ENCODE results near the gene NFE2L3.

Gene NFE2L3

DNA sequence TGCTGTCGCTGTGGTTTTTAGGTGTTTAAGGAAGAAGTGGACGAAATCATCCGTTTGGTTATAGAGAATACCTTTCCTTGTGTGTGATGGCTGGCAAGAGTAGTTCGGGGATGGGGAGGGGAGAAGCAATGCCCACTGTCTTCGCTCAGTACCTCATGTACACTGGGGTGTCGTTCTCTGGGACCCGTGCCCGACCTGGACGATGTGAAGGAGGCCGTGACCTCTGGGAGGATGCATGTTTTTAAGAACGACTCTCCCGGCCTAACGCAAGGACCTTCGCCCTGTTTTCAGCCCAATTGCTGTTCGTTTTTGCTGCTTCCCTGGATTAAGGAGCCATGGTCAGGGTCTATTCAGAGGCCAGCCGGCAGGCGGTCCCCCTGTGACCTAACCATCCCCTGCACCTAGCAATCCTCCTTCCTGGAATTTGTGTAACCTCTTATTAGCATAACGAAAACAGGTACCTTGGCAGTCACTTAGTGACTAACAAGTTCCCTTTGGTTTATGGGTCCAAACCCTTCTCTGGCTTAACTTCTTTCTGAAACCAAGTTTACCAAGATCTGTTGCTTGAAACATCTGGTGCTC is 1.3 kb downstream of the NFE2L3 start:
- no peak for ATAC-seq
- no peak for TF ChIP-seq ZC3H10 (CRISPR knock-in tag; IDR thresholded peaks at IDR 0.05)

DNA sequence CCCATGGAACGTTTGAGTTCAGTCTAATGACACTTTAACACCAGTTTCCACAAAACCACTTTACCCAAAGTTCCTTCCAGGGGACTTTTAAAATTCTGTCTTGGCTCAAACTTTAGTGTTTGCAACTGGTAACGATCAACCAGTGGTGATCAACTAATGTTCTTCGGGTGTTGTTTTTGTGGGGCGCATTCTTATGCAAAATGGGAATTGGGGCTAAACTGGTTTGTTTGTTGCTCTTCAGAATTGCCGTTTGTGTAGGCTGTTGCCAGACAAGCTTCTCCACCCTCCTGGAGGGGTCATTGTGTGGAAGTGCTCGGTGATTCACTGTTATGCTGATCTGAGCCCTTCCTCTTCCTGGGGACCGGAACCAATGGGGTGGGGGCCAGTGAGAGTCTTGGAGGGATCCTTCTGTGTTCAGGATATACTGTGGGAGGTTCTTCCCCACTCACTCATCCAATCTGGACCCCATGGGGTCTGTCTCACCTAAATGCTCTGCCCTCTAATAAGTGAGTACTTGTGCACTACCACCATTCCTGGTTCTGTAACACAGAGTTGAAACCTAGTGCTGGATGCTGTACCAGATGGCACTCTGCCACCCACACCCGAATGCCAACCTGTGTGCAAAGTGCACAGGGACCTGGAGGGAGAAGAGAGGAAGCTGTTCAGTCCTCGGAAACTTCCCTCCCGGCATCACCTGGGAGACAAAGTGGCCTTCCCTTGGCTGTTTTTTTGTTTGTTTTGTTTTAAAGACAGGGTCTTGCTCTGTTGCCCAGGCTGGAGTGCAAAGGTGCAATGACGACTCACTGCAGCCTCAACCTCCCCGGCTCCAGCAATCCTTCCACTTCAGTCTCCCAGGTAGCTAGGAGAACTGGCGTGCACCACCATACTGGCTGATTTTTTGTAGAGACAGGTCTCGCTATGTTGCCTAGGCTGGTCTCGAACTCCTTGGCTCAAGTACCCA is 2.1 kb downstream of the NFE2L3 start:
- ATAC-seq = no peak
- TF ChIP-seq RARB (CRISPR knock-in tag; IDR thresholded peaks at IDR 0.05) (no peak), TCF4 (CRISPR knock-in tag; IDR thresholded peaks at IDR 0.05; ENCODE audit: borderline replicate concordance) (no peak), ESRRG (CRISPR knock-in tag; IDR thresholded peaks at IDR 0.05) (no peak), TOX (CRISPR knock-in tag; IDR thresholded peaks at IDR 0.05; ENCODE audit: borderline replicate concordance) (no peak), ZFP3 (CRISPR knock-in tag; IDR thresholded peaks at IDR 0.05) (no peak), GLIS3 (CRISPR knock-in tag; IDR thresholded peaks at IDR 0.05) (no peak)
- TF ChIP-seq, protein P1, sequence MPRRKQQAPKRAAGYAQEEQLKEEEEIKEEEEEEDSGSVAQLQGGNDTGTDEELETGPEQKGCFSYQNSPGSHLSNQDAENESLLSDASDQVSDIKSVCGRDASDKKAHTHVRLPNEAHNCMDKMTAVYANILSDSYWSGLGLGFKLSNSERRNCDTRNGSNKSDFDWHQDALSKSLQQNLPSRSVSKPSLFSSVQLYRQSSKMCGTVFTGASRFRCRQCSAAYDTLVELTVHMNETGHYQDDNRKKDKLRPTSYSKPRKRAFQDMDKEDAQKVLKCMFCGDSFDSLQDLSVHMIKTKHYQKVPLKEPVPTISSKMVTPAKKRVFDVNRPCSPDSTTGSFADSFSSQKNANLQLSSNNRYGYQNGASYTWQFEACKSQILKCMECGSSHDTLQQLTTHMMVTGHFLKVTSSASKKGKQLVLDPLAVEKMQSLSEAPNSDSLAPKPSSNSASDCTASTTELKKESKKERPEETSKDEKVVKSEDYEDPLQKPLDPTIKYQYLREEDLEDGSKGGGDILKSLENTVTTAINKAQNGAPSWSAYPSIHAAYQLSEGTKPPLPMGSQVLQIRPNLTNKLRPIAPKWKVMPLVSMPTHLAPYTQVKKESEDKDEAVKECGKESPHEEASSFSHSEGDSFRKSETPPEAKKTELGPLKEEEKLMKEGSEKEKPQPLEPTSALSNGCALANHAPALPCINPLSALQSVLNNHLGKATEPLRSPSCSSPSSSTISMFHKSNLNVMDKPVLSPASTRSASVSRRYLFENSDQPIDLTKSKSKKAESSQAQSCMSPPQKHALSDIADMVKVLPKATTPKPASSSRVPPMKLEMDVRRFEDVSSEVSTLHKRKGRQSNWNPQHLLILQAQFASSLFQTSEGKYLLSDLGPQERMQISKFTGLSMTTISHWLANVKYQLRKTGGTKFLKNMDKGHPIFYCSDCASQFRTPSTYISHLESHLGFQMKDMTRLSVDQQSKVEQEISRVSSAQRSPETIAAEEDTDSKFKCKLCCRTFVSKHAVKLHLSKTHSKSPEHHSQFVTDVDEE (CRISPR knock-in tag; IDR thresholded peaks at IDR 0.05) = no peak

DNA sequence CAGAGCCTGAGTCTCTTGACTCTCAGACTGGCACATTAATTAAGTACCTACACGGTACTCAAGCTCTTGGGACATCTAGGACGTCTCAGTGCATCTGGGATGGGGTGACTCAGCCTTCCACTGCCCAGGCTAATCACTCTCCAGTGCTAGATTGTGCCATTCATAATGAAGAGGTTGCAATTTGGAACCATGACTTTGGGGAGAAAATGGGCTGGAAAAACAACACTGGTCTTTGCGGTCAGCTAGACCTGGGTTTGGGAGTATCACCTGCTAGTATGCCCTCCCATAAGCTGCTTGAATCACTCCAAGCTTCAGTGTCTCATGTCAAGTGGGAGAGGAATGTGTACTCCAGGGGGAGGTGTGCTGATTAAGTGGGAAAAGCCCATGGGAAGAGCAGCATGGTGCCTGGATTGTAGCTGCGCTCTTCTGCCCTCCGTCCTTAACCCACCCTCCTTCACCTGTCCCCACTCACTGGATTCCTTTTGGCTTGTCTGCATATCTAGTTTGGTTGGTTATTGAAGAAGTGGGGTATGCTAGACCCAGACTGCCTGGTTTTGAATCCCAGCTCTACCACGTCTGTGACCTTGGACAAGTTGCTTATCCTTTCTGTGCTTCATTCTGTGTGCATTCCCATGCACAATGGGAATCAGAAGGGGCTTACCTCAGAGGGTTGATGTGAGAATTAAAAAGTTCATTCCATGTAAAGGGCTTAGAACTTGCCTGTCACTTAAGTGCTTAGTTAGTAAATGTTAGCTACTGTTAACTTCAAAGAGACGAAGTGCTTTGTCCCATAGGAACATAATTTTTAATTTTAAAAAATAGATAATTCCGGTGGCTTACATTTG is 3.8 kb downstream of the NFE2L3 start:
- TF ChIP-seq BACH2 (CRISPR knock-in tag; IDR thresholded peaks at IDR 0.05; ENCODE audit: borderline replicate concordance) = no peak
- peak; percentile 36; the same call in 1 of the 2 replicates for TF ChIP-seq CSDC2 (CRISPR knock-in tag; IDR thresholded peaks at IDR 0.05)
- peak; percentile 49 for ATAC-seq

DNA sequence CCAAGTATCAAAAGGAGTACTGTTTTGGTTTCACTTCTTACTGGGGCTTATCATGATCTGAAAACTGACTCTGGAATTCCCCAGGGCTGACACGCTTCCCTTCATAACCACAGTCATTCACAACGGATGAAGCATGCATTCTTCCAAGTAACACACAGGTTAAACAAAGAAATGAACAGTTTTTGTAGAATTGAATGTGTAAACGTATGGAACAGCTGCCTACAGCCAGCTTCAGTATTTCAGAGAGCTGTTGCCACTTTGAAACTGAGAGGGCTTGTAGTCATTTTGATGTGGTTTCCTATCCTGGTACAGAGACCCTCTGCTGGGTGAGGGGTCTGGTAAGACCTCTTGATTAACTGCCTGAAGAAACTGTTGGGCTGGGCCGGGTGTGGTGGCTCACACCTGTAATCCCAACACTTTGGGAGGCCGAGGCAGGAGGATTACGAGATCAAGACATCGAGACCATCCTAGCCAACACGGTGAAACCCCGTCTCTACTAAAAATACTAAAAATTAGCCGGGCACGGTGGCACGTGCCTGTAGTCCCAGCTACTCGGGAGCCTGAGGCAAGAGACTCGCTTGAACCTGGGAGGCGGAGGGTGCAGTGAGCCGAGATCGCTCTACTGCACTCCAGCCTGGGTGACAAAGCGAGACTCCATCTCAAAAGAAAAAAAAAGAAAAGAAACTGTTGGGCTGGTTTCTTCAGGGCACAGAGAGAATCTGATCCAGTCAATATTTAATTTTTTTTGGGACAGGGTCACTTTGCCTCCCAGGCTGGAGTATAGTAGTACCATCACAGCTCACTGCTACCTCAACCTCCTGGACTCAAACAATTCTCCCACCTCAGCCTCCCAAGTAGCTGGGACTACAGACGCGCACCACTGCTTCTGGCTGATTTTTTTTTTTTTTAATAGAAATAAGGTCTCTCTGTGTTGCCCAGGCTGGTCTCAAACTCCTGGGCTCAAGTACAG is 4.7 kb downstream of the NFE2L3 start:
- TF ChIP-seq, protein P2, sequence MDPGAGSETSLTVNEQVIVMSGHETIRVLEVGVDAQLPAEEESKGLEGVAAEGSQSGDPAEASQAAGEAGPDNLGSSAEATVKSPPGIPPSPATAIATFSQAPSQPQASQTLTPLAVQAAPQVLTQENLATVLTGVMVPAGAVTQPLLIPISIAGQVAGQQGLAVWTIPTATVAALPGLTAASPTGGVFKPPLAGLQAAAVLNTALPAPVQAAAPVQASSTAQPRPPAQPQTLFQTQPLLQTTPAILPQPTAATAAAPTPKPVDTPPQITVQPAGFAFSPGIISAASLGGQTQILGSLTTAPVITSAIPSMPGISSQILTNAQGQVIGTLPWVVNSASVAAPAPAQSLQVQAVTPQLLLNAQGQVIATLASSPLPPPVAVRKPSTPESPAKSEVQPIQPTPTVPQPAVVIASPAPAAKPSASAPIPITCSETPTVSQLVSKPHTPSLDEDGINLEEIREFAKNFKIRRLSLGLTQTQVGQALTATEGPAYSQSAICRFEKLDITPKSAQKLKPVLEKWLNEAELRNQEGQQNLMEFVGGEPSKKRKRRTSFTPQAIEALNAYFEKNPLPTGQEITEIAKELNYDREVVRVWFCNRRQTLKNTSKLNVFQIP (CRISPR knock-in tag; IDR thresholded peaks at IDR 0.05; ENCODE audit: borderline replicate concordance, low read depth) = no peak
- 0 out of 2 replicates have a peak, but pooled peaks have one; percentile 20 for TF ChIP-seq ZFP3 (CRISPR knock-in tag; IDR thresholded peaks at IDR 0.05)
- 0 out of 2 replicates have a peak, but pooled peaks have one; percentile 16 for TF ChIP-seq CSDC2 (CRISPR knock-in tag; IDR thresholded peaks at IDR 0.05)
- no peak for TF ChIP-seq ZFP30 (CRISPR knock-in tag; IDR thresholded peaks at IDR 0.05)
- no peak for TF ChIP-seq GLIS3 (CRISPR knock-in tag; IDR thresholded peaks at IDR 0.05)
- ATAC-seq = peak; percentile 82

DNA sequence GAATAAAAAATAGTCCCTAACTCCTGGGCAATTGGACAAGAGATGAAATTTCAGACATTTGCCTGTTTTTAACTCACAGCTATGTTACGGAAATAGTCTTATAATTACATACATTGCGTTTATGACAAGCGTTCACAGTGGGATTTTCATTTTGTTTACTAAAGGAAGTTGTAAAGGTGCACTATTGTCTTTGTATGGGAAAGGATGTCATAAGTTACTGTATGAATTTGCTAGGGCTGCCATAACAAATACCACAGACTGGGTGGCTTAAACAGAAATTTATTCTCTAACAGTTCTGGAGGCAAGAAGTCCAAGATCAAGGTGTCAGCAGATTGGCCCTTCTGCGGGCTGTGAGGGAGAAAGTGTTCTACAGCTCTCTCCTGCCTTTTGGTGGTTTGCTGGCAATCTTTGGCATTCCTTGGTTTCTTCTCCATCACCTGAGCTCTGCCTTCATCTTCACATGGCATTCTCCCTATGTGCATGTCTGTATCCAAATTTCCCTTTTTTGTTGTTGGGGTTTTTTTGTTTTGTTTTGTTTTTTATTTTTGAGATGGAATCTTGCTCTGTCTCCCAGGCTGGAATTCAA is 5.6 kb downstream of the NFE2L3 start:
- no peak for ATAC-seq
- TF ChIP-seq, protein P3, sequence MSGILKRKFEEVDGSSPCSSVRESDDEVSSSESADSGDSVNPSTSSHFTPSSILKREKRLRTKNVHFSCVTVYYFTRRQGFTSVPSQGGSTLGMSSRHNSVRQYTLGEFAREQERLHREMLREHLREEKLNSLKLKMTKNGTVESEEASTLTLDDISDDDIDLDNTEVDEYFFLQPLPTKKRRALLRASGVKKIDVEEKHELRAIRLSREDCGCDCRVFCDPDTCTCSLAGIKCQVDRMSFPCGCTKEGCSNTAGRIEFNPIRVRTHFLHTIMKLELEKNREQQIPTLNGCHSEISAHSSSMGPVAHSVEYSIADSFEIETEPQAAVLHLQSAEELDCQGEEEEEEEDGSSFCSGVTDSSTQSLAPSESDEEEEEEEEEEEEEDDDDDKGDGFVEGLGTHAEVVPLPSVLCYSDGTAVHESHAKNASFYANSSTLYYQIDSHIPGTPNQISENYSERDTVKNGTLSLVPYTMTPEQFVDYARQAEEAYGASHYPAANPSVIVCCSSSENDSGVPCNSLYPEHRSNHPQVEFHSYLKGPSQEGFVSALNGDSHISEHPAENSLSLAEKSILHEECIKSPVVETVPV (CRISPR knock-in tag; IDR thresholded peaks at IDR 0.05) = no peak
- TF ChIP-seq GLIS3 (CRISPR knock-in tag; IDR thresholded peaks at IDR 0.05) = no peak
- TF ChIP-seq ISL1 (CRISPR knock-in tag; IDR thresholded peaks at IDR 0.05) = no peak
- TF ChIP-seq, protein P4, sequence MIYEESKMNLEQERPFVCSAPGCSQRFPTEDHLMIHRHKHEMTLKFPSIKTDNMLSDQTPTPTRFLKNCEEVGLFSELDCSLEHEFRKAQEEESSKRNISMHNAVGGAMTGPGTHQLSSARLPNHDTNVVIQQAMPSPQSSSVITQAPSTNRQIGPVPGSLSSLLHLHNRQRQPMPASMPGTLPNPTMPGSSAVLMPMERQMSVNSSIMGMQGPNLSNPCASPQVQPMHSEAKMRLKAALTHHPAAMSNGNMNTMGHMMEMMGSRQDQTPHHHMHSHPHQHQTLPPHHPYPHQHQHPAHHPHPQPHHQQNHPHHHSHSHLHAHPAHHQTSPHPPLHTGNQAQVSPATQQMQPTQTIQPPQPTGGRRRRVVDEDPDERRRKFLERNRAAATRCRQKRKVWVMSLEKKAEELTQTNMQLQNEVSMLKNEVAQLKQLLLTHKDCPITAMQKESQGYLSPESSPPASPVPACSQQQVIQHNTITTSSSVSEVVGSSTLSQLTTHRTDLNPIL (CRISPR knock-in tag; IDR thresholded peaks at IDR 0.05; ENCODE audit: low read depth) = no peak
- TF ChIP-seq, protein P2 (CRISPR knock-in tag; IDR thresholded peaks at IDR 0.05; ENCODE audit: borderline replicate concordance, low read depth) = no peak
- no peak for TF ChIP-seq ESRRG (CRISPR knock-in tag; IDR thresholded peaks at IDR 0.05)
- no peak for TF ChIP-seq ZC3H10 (CRISPR knock-in tag; IDR thresholded peaks at IDR 0.05)
- TF ChIP-seq ZNF8 (CRISPR knock-in tag; IDR thresholded peaks at IDR 0.05) = no peak
- TF ChIP-seq OSR1 (CRISPR knock-in tag; IDR thresholded peaks at IDR 0.05) = no peak

All from SK-N-SH treated with all-trans-retinoic acid at 6 μM for 48 hours (cell line).